BE2C (cell line): Measurements from ENCODE around the gene BMP6.

ENCODE experiments used
- DNase-seq: peaks from one replicate; pipeline ENCODE4 v3.0.0-alpha.2; 2020
- H3K27me3 ChIP-seq: fragments of 250-450 bp; sonication (Bioruptor Pico); 2 replicates; pipeline ENCODE4 v1.5.1; 2020; ENCODE audit warnings: mild to moderate bottlenecking
- H3K36me3 ChIP-seq: fragments of 250-450 bp; sonication (Bioruptor Pico); 2 replicates; pipeline ENCODE4 v1.5.1; 2020; ENCODE audit warnings: mild to moderate bottlenecking
- H3K4me1 ChIP-seq: fragments of 250-450 bp; sonication (Bioruptor Pico); 2 replicates; pipeline ENCODE4 v1.5.1; 2020
- H3K4me3 ChIP-seq: 2 replicates; pipeline ENCODE4 v1.5.1; 2011; ENCODE audit warnings: low read depth, low read length
- H3K9me3 ChIP-seq: fragments of 250-450 bp; sonication (Bioruptor Pico); 2 replicates; pipeline ENCODE4 v1.5.1; 2020
- TF ChIP-seq, protein P1 (sequence below): IDR thresholded peaks from 2 replicates; pipeline ENCODE4 v1.5.1; 2012; ENCODE audit warnings: mild to moderate bottlenecking, low read depth, low read length

Gene BMP6

DNA sequence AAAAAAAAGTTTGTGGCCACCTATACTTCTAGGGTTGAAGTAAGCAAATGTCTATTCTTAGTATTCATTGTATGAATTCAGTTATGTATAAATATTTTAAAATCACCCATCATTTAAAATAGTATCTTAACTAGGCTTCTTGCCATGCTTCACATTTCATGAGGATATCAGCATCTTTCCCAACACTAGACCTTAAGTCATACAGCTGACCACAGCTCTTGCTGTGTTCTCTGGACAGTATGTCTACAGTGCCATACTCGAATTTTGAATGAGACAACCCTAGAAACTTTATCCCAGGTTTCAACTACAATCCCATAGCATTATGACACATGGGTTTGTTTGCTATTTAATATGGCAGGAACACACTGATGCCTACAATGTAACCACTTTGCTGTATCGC lies 179.5 kb downstream of the BMP6 start:
- no peak for DNase-seq
- no peak overlapping the region for H3K4me3 ChIP-seq
- H3K36me3 ChIP-seq = peaks cover 52% of the 10 kb centered on the region
- no peaks in the 10 kb centered on the region for H3K4me1 ChIP-seq
- no peaks in the 10 kb centered on the region; the same call in 1 of the 2 replicates for H3K27me3 ChIP-seq
- TF ChIP-seq, protein P1, sequence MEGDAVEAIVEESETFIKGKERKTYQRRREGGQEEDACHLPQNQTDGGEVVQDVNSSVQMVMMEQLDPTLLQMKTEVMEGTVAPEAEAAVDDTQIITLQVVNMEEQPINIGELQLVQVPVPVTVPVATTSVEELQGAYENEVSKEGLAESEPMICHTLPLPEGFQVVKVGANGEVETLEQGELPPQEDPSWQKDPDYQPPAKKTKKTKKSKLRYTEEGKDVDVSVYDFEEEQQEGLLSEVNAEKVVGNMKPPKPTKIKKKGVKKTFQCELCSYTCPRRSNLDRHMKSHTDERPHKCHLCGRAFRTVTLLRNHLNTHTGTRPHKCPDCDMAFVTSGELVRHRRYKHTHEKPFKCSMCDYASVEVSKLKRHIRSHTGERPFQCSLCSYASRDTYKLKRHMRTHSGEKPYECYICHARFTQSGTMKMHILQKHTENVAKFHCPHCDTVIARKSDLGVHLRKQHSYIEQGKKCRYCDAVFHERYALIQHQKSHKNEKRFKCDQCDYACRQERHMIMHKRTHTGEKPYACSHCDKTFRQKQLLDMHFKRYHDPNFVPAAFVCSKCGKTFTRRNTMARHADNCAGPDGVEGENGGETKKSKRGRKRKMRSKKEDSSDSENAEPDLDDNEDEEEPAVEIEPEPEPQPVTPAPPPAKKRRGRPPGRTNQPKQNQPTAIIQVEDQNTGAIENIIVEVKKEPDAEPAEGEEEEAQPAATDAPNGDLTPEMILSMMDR = no peak
- no peaks in the 10 kb centered on the region for H3K9me3 ChIP-seq

DNA sequence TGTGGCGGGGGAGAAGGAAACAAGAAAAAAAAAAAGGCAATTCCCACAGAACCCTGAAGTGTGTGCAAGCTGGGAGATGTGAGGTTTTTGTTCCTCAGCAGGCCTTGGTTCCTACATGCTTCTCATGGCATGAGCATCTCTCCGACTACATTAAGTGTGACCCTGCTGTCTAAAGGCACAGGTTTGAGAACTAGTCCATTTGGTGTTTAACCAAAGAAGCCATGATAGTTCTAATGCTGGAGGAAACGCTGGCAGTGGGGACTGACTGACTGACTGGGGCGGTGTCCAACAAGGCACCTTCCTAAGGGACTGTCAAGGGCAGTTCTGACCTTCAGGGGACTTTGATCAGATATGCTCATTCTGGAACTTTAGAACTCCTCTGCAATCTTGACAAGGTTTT lies 180.8 kb downstream of the BMP6 start:
- TF ChIP-seq, protein P1 = no peak
- no peak for DNase-seq
- no peaks in the 10 kb centered on the region; the same call in 1 of the 2 replicates for H3K27me3 ChIP-seq
- H3K36me3 ChIP-seq = peaks cover 39% of the 10 kb centered on the region
- H3K9me3 ChIP-seq = no peaks in the 10 kb centered on the region
- H3K4me1 ChIP-seq = no peaks in the 10 kb centered on the region
- no peak overlapping the region for H3K4me3 ChIP-seq

DNA sequence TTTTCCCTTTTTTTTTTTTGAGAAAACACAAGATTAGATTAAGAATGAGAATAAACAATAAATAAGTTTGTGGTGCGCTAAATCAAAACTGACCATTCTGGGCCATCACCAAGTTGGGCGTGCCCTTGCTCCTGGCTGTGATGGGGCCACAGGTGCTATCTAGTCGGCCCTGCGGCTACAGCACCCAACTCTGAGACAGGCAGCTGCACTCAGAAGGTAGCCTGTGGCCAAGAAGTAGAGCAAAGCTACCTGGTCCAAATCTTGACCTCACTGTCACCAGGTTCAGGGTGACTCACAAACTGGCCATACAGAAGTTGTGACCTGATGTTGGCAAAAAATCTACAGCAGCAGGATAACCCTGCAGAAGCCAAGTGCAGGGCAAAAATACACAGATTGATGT lies 181.3 kb downstream of the BMP6 start:
- Histone ChIP-seq H3K27me3 (no peaks in the 10 kb centered on the region; the same call in 1 of the 2 replicates), H3K9me3 (no peaks in the 10 kb centered on the region), H3K36me3 (peaks cover 34% of the 10 kb centered on the region), H3K4me1 (no peaks in the 10 kb centered on the region), H3K4me3 (no peak overlapping the region)
- no peak for DNase-seq
- TF ChIP-seq, protein P1 = no peak

DNA sequence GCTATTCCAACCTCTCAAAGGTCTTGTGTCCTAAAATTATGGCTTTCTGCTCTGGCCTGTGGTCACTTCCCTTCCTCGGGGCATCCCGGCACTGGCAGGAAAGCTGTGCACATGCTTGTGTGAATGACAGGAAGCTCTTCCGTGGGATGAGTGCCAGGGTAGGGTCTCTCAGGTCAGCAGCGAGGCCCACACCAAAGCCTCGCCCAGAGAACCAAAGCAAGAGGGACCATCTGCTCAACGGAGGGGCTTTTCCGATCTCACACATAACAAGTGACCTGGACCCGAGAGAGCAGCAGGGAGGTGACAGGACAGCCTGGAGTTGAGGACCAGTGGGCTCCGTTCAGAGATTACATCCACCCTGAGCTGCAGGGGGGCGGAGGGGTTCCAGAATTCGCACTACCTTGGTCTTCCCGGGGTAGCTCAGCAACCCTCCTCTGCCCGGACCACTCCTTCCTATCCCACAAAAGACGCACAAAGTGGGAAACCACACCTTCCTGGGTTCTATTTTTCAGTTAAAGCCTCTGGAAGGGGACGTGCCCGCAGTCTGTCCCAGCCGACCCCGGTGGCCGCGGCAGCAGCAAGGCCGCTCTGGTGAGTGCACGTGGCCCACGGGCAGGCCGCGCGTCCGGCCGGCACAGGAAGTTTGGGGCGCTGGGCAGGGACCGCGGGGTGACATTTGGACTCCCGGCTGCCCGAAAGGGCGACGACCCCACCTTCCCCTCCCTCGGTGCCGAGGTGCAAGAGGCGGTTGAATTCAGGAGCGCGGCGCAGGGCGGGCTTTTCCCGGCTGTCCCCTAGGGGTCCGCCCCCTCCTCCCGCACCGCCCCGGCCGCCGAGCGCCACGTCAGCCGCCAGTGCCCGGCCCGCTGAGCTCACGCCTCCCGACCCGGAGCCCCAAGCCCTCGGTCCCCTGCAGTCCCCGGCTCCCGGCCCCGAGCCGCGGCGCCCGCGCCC lies 183.7 kb downstream of the BMP6 start:
- Histone ChIP-seq H3K4me1 (no peaks in the 10 kb centered on the region), H3K36me3 (peaks cover 10% of the 10 kb centered on the region)
- peak; percentile 77 for DNase-seq

DNA sequence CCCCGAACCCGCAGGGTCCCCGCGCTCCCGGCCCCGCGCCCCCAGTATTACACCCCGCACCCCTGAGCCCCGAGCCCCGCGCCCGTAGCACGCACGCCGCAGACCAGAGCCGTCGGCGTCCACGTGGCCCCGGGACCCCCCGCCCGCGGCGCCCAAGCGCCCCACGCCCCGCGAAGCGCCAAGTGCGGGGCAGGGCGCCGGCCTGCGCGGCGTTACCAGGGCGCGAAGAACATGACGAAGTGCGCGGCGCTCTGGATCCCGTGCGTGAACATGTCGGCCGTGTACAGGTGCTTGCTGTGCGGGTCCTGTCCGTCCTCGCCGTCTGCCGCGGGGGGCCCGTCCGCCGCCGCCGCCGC lies 184.4 kb downstream of the BMP6 start:
- no peak for DNase-seq
- TF ChIP-seq, protein P1 = no peak

More for the DNA sequence above, 183.7 kb downstream of the BMP6 start:
- Histone ChIP-seq H3K4me3 (peak overlapping the region; percentile 86), H3K27me3 (no peaks in the 10 kb centered on the region; the same call in 1 of the 2 replicates), H3K9me3 (no peaks in the 10 kb centered on the region)
- TF ChIP-seq, protein P1 = no peak

DNA sequence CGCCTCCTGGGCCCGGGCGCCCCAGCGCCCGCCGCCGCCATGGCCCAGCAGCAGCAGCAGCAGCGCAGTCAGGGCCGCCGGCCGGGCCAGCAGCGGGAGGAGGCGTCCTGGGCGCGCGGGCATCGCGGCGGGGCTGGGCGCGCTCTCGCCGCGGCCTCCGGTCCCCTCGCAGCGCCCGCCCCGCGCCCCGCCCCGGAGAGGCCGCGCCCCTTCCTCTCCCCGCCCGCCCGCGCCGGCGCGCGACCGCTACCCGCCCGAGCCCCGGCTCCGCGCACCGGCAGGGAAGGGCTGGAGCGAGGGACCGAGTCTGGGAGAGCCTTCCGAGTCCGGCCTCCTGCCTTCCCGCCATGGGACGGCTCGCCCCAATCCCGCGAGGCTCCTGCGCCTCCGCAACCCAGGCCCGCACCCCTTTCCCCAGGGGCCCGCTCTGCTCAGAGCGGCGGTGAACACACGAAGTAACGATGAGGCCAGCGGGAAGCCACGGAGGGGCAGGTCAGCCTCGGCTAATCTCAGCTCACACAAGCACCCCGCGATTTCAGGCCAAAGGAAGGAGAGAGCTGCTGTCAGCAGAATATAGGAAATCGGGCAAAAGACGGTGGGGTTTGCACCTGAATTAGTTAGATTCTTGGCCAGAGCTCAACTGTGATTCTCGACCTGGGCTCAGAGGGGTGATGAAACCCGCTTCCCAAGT lies 184.9 kb downstream of the BMP6 start, which contains the start of gene TXNDC5:
TXNDC5 (minus strand) TSS at position 135 of the 691 bp plus-strand sequence; CDS start at position 123, 12 bp downstream.
- H3K36me3 ChIP-seq = peaks cover 8% of the 10 kb centered on the region
- TF ChIP-seq, protein P1 = no peak
- no peaks in the 10 kb centered on the region for H3K9me3 ChIP-seq
- no peaks in the 10 kb centered on the region; the same call in 1 of the 2 replicates for H3K27me3 ChIP-seq
- peaks cover 6% of the 10 kb centered on the region for H3K4me1 ChIP-seq
- DNase-seq = peak; percentile 85
- H3K4me3 ChIP-seq = peak within 1 kb of the TSS; percentile 86

More for the DNA sequence above, 184.4 kb downstream of the BMP6 start:
- Histone ChIP-seq H3K4me3 (peak overlapping the region; percentile 86), H3K27me3 (no peaks in the 10 kb centered on the region; the same call in 1 of the 2 replicates), H3K4me1 (peaks cover under 1% of the 10 kb centered on the region; the same call in 1 of the 2 replicates), H3K9me3 (no peaks in the 10 kb centered on the region), H3K36me3 (peaks cover 8% of the 10 kb centered on the region)
